Esophagus muscularis mucosa (tissue), 3 donors: Measurements from ENCODE around the gene VGLL1.

ENCODE experiments used
- CTCF ChIP-seq, 3 experiments: fragments of 200-600 bp in 2 of 3; fragments of 450-650 bp in 1 of 3; sonication (generic) in 2 of 3; IDR thresholded peaks; one replicate each; pipeline ENCODE4 v1.5.1; 2017 to 2019; ENCODE audit warnings: antibody characterized with exemption in 3 of 3, mild to moderate bottlenecking in 2 of 3, moderate library complexity in 1 of 3
- POLR2AphosphoS5 ChIP-seq, 2 donors: sonication (generic); formaldehyde crosslinking; IDR thresholded peaks; one replicate each; pipeline ENCODE4 v1.6.1; 2017; ENCODE audit warnings: antibody characterized with exemption in 2 of 2

GRCh38 chrX:136585262-136585661 lies 53.2 kb downstream of the VGLL1 start:
- TF ChIP-seq CTCF (IDR thresholded peaks at IDR 0.05) (no peak), POLR2AphosphoS5 (IDR thresholded peaks at IDR 0.05) (no peak)
